ENCODE measurements around the gene USP8.

GRCh38 chr15:50414624-50415023 lies 9.6 kb upstream of the USP8 start:
- TF ChIP-seq POLR2A (IDR thresholded peaks at IDR 0.05; ENCODE audit: low read depth, low read length) = no peak
- no peak for TF ChIP-seq POLR2AphosphoS5 (IDR thresholded peaks at IDR 0.05; ENCODE audit: low read depth, low read length)
- no peak for TF ChIP-seq TAF1 (IDR thresholded peaks at IDR 0.05; ENCODE audit: low read depth, low read length)
- TF ChIP-seq SPI1 (IDR thresholded peaks at IDR 0.05; ENCODE audit: low read depth, low read length) = no peak
- no peak for TF ChIP-seq PAX5 (IDR thresholded peaks at IDR 0.05; ENCODE audit: insufficient read depth, low read length, severe bottlenecking)
